Measurements from ENCODE around the gene RALGPS1.

RALGPS1 gene

GRCh38 chr9:127267793-127268525 is 353.4 kb downstream of the RALGPS1 start:
- no peak for DNase-seq

GRCh38 chr9:127269449-127269848 is 354.9 kb downstream of the RALGPS1 start:
- DNase-seq, result no peak

Measured in NCI-H1092 (cell line).